Endothelial cell of umbilical vein (primary cell): ENCODE results near the gene ZDHHC9.
"Not testable (repeated sequence)": the region's sequence is repeated elsewhere in the genome, so short reads cannot be mapped to it uniquely, and the experiment has no call there.

Experiments used
- CTCF ChIP-seq, 2 donors: IDR thresholded peaks; 1 replicate in 1 of 2; 2 replicates in 1 of 2; pipeline ENCODE4 v1.5.1; 2011; ENCODE audit warnings: low read length in 2 of 2, mild to moderate bottlenecking in 2 of 2, moderate library complexity in 2 of 2, control low read depth in 1 of 2, inconsistent platforms in 1 of 2, low read depth in 1 of 2; ENCODE audit not compliant: insufficient read depth in 1 of 2; ENCODE audit errors: extremely low read depth in 1 of 2
- FOS ChIP-seq: IDR thresholded peaks from 2 replicates; pipeline ENCODE4 v1.6.1; 2011; ENCODE audit warnings: mild to moderate bottlenecking, low read length, moderate library complexity, borderline replicate concordance; ENCODE audit not compliant: insufficient read depth
- GATA2 ChIP-seq: IDR thresholded peaks from 2 replicates; pipeline ENCODE4 v1.7.0; 2011; ENCODE audit warnings: low read depth, mild to moderate bottlenecking, moderate library complexity, mixed read lengths, low read length; ENCODE audit not compliant: insufficient read length, insufficient read depth
- POLR2A ChIP-seq: IDR thresholded peaks from 2 replicates; pipeline ENCODE4 v1.6.1; 2012; ENCODE audit warnings: low read depth, mild to moderate bottlenecking, control low read depth, low read length
- POLR2AphosphoS5 ChIP-seq: IDR thresholded peaks from 2 replicates; pipeline ENCODE4 v1.6.1; 2012; ENCODE audit warnings: low read depth, mild to moderate bottlenecking, control low read depth, low read length, moderate library complexity; ENCODE audit not compliant: insufficient read depth

- not testable (repeated sequence) for TF ChIP-seq CTCF (IDR thresholded peaks at IDR 0.05; ENCODE audit: extremely low read depth in 1 of 2, insufficient read depth in 1 of 2, low read depth in 1 of 2, low read length in 2 of 2); POLR2A; GATA2; FOS; POLR2AphosphoS5
These were observed 22.6 kb upstream of the ZDHHC9 start for GRCh38 chrX:129866321-129866720.
